CD4-positive, alpha-beta T cell treated with Interleukin-21 for 1 hour (primary cell): ENCODE measurements around the gene VSIG10.
"Not testable (repeated sequence)": the region's sequence is repeated elsewhere in the genome, so short reads cannot be mapped to it uniquely, and the experiment has no call there.

Source experiments
- DNase-seq: peaks from one replicate; pipeline ENCODE4 v3.0.0-alpha.2; 2020

VSIG10 gene

GRCh38 chr12:118029166-118029565 is 74.6 kb downstream of the VSIG10 start:
- DNase-seq = no peak

DNA sequence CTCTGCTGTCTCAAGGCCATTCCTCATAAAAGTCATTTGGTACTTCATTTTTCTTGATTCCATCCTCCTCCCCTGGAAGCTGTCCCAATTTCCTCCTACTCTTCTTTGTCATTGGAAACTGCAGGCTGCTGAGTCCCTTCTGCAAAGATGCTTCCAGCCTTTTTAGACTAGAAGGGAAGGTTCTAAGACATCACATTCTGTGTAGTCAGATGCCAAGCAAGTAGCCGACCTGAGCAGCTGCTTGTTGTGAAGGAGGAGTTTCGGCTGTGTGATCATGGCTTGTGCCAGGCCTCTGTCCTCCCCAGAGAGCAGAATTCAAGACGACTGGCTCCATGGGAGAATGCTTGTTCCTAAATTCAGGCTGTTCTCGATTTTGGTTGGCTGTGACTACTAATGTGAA is 78.6 kb downstream of the VSIG10 start:
- no peak for DNase-seq

- no peak for DNase-seq
Observed at GRCh38 chr12:118023301-118023860, 80.4 kb downstream of the VSIG10 start.

GRCh38 chr12:118022728-118023109 is 81.1 kb downstream of the VSIG10 start:
- DNase-seq = no peak

DNA sequence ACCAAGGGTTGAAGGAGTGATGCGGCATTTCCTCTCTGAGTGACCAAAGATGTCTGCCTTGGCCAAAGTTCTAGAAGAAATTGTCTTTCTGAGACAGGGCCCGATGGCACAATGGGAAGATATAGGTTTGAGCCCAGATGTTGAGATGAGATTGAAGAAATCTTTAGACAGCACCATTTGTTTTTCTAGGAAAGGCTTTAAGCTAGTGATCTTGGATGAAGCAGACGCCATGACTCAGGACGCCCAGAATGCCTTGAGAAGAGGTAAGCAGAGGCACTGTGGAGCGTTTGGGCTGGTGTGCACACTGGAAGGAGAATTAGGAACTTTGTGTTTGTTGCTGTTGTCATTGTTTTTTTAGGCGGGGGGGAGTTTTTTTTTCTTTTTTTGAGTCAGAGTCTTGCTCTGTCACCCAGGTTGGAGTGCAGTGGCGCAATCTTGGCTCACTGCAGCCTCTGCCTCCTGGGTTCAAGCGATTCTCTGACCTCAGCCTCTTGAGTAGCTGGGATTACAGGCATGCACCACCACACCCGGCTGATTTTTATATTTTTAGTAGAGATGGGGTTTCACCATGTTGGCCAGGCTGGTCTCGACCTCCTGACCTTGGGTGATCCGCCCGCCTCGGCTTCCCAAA is 81.6 kb downstream of the VSIG10 start:
- not testable (repeated sequence) for DNase-seq

DNA sequence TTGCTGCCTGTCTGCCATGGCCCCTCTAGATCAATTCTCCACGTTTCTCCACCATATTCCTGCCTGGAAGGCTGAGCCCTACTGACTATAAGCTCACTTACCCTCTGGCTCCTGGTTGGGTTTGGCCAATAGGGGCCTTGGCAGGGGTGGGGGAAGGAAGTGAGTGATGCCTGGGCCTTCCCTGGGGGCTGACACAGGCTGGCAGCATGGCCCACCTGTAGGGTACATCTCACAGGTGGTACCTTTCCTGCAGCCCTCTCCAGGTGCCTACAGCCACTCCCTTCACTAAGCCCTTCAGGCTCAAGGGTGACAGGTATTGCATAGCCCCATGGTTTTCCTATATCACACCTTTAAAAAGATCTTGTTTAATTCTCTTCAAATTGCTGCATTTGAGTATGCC is 83.8 kb downstream of the VSIG10 start:
- no peak for DNase-seq

- no peak for DNase-seq
Observed at GRCh38 chr12:118017926-118018325, 85.9 kb downstream of the VSIG10 start.

DNA sequence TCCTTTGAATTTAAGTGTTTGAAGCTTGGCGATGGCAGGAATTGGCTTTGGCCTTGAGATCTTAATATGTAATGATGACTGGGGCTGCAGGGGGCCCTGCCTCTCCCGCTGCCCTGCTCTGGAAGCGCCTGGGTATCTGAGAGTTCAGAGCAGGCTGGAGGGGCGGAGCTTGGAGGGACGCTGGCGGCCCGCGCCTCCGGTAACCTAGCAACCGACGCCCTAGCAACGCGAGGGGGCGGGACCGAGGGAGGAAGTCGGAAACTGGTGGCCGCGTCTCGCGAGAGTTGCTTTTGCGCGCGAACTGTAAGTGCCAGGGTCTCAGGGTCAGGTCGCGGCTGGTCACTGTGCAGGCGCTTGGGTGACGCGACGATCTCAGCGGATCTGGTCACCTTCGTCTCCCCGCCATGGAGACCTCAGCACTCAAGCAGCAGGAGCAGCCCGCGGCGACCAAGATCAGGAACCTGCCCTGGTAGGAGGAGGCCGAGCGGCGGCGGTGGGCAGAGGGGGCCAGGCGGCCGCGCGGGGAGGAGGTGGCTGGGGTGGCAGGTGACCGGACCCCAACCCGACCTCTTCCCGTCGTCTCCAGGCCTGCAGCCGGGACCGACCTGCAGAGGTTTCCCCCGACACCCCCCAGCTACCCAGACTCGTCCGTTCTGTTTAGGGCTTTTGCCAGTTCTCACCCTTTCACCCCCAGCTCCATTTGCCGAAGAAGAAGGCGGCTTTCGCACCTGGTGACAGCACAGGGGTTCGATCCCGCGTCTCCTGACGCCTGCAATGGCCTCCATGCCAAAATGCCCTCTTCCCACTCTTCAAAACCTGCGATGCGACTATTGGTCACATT is 87.2 kb downstream of the VSIG10 start, which contains the start of gene RFC5:
Gene RFC5 (plus strand): TSS at position 280 of the 841 bp plus-strand sequence. CDS start 125 bp downstream, at position 405.
- DNase-seq = peak; percentile 97

DNA sequence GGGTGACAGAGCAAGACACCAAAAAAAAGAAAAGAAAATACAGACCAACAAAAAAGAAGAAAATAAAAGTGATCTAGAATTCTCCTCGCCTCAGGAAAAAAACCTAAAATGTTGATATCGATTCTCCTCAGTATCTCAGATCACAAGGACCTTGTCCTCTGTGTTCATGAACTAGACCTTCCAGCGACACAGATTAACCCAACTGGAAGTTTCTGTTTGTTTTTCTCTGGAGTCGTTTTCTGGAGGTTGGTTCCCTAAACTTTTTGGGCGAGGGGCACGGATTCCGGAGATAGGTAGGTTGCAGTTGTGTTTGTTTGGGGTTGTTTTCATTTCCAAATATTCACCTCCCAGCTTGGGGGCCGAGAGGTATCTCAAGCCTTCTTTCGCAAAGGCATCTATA is 87.9 kb downstream of the VSIG10 start:
- no peak for DNase-seq

DNA sequence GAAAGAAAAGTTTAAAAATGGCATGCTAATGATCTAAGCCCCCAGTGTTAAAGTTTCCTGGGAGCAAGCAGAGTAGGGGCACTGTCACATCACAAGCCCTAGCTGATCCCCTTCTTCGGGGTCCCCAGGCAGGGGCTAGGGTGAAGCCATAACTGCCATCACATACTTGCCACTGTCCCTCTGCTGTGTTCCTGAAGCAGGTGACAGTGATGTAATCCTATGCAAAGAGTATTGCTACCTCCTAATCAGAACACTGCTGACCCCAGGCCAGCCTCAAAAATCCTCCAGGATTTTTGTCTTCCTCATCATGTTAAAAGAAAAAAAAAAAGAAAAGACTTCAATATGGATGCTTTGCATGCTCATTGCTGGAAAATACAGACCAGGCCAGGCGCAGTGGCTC is 88.5 kb downstream of the VSIG10 start:
- no peak for DNase-seq
